RCC 7860 (cell line): ENCODE data around the gene TPRA1.
"Not testable (repeated sequence)": the region's sequence is repeated elsewhere in the genome, so short reads cannot be mapped to it uniquely, and the experiment has no call there.

Experiments used
- DNase-seq: peaks from one replicate; pipeline ENCODE4 v3.0.0-alpha.2; 2015; ENCODE audit warnings: low spot score
- FAIRE-seq: peaks from 2 replicates; lab custom pipeline; 2012; peaks lifted over from hg19 to GRCh38; lab: Jason Lieb, UNC

Gene TPRA1

GRCh38 chr3:127539366-127540060 lies 51.0 kb downstream of the TPRA1 start:
- FAIRE-seq (no peak), DNase-seq (no peak)

- DNase-seq (no peak), FAIRE-seq (no peak)
Observed at GRCh38 chr3:127538569-127538968, 52.0 kb downstream of the TPRA1 start.

GRCh38 chr3:127536830-127537812 lies 53.4 kb downstream of the TPRA1 start:
- FAIRE-seq, result no peak
- DNase-seq, result no peak

GRCh38 chr3:127535901-127536829 lies 54.4 kb downstream of the TPRA1 start:
- no peak for FAIRE-seq

GRCh38 chr3:127535106-127535785 lies 55.3 kb downstream of the TPRA1 start:
- DNase-seq, result no peak
- no peak for FAIRE-seq

More at GRCh38 chr3:127535901-127536829, 54.4 kb downstream of the TPRA1 start:
- no peak for DNase-seq

DNA sequence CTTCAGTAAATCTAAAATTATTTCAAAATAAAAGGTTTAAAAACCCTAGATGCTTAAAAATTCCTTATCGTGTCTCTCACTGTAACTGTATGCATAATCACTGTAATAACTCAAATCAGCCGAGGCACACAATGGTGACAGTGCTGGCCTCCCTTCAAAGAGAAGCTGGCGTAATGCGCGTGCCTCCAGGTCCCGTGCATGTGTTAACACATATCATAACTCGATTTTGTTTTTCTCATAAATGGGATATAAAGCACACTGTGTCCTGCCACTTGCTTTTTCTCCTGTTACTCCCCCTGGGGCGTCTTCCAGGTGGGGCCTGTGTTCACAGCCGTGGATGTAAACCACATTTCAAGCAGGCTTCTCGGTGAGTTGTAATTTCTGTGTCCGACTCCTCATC lies 56.0 kb downstream of the TPRA1 start:
- FAIRE-seq, result no peak
- DNase-seq, result no peak

DNA sequence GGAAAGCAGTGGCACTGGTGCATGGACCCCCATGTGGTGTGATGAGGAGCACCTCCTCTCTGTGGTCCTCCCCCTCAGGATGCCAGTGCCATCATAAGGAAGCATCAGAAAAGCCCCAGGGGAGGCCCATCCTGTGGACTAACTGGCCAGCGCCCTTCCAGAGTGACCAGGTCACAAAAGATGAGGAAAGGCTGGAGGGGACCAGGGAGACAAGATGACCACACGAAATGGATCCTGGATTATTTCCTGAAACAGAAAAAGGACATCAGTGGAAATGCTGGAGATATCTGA lies 56.4 kb downstream of the TPRA1 start:
- FAIRE-seq (no peak), DNase-seq (no peak)

DNA sequence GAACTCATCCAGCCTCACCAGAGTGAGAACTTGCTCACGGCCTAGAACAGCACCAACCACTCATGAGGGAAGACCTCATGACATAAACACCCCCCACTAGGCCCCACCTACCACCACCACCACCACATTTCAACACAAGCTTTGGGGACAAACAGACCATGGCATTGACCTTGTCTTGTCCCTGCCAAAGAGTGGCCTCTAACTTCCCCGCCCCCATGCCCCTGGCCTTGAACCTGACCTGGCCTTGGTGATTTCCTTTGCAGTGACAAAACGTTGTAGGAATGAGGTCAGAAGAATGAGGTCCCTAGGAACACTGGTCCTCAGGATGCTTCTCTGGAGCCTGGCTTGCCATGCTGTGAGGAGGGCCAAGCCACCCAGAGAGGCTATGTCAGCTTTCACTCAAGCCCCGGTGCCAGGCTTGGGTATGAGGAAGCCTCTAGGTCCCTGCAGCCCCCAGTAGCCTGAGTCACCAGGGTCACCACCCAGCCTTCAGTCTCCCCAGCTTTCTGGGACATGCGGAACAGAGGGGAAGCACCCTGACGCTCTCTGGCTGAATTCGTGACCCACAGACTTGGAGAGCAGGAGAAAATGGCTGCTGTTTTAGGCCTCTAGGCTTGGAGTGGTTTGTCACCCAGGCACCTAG lies 57.9 kb downstream of the TPRA1 start:
- FAIRE-seq (no peak), DNase-seq (no peak)

DNA sequence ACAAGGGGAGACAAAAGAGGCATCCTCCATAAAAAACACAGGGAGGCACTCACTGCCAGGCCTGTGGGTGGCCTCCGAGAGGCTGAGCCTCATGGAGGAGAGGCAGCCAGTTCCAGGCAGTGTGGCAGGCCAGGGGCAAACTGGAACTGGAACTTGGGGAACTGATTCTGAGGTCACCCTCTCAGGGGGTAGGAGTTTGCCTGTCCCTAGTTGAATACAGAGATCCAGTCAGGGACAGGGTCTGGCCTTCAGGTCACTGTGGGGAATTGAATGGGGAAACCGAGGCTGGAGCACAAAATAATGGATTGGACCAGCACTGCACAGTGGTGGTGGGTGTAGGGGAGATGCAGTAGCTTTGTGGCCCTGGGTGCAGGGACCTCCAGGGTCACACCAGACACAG lies 58.7 kb downstream of the TPRA1 start:
- no peak for FAIRE-seq
- no peak for DNase-seq

- not testable (repeated sequence) for DNase-seq, FAIRE-seq
Observed at GRCh38 chr3:127530863-127531262, 59.7 kb downstream of the TPRA1 start.

GRCh38 chr3:127529346-127530188 lies 61.0 kb downstream of the TPRA1 start:
- FAIRE-seq, result no peak
- no peak for DNase-seq

- FAIRE-seq (peak; percentile 93), DNase-seq (peak; percentile 97)
Observed at GRCh38 chr3:127525373-127525772, 65.2 kb downstream of the TPRA1 start.

- DNase-seq (no peak), FAIRE-seq (no peak)
Observed at GRCh38 chr3:127524296-127524896, 66.1 kb downstream of the TPRA1 start.
